HUES48 (cell line): ENCODE results near the gene SAMD10.

Experiments
- H3K27ac ChIP-seq: one replicate; pipeline ENCODE4 v1.7.0; 2013; ENCODE audit warnings: low read depth, low read length, inconsistent platforms
- H3K27me3 ChIP-seq: 2 replicates; pipeline ENCODE4 v1.6.1; 2013; ENCODE audit warnings: mild to moderate bottlenecking, low read length; ENCODE audit not compliant: control insufficient read depth, insufficient read depth
- H3K36me3 ChIP-seq: 2 replicates; pipeline ENCODE4 v1.6.1; 2013; ENCODE audit warnings: low read length; ENCODE audit not compliant: control insufficient read depth, insufficient read depth
- H3K4me1 ChIP-seq: 2 replicates; pipeline ENCODE4 v1.6.1; 2013; ENCODE audit warnings: mild to moderate bottlenecking, low read length; ENCODE audit not compliant: control insufficient read depth, insufficient read depth
- H3K4me3 ChIP-seq: 2 replicates; pipeline ENCODE4 v1.5.1; 2013; ENCODE audit warnings: mild to moderate bottlenecking, low read depth, low read length
- H3K9ac ChIP-seq: 2 replicates; pipeline ENCODE4 v1.6.1; 2013; ENCODE audit warnings: mild to moderate bottlenecking, low read depth, low read length, moderate library complexity
- H3K9me3 ChIP-seq: 2 replicates; pipeline ENCODE4 v1.6.1; 2013; ENCODE audit warnings: low read length; ENCODE audit not compliant: control insufficient read depth, insufficient read depth

SAMD10 gene

DNA sequence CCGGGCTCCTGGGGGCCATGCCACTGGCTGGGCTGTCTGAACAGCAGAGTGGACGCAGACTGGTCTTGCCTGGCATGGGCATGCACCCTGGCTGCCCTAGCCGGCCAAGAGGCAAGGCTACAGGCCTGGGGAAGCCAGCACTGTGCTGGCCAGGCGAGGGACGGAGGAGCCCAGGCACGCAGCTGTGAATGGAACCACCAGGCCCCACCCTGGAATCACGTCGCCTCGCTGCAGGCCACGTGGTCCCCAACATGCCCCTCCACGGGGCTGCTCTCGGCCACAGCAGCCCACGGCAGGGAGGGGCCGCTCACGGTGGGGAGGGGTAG, 27.3 kb downstream of the SAMD10 start:
- no peaks in the 10 kb centered on the region for H3K9me3 ChIP-seq
- peaks cover 11% of the 10 kb centered on the region; the same call in 1 of the 2 replicates for H3K36me3 ChIP-seq
- H3K4me1 ChIP-seq, result peaks cover 15% of the 10 kb centered on the region
- H3K27me3 ChIP-seq, result no peaks in the 10 kb centered on the region
- H3K9ac ChIP-seq, result no peak overlapping the region
- H3K4me3 ChIP-seq, result no peak overlapping the region
- no peak overlapping the region for H3K27ac ChIP-seq

DNA sequence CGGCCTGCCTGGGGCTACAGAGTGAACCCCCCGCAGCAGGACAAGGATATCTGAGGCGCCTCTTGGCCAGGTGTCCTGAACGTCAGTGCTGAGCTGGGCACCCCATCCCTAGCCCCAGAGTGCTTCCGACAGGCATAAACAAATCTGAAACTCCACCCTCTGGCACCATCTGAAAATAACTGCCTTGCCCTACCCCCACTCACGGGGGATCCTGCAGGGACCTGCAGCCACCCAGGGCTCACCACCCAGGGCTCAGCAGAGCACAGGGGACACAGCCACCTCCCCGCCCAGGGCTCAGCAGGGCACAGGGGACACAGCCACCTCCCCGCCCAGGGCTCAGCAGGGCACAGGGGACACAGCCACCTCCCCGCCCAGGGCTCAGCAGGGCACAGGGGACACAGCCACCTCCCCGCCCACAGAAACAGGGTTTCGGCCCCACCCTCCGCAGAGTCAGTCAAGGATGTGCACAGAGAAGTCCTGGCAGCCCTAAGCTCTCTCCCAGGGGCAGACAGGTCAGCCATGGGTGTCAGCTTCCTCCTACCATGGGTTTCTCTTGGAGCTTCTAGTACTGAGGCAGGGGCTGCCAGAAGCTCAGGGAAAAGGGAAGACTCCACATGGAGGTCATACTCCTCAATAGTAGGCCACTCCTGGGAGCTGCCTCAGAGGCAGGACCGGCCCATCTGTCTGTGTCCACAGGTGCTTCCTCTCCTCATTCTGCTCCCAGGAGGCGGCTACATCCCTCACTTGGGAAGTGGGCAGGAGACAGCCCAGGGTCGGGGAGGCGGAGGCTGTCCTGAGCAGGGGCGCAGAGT, 27.8 kb downstream of the SAMD10 start:
- H3K9me3 ChIP-seq, result no peaks in the 10 kb centered on the region
- H3K27ac ChIP-seq, result no peak overlapping the region
- H3K9ac ChIP-seq, result no peak overlapping the region
- H3K27me3 ChIP-seq, result no peaks in the 10 kb centered on the region
- peaks cover 11% of the 10 kb centered on the region; the same call in 1 of the 2 replicates for H3K36me3 ChIP-seq
- H3K4me3 ChIP-seq, result no peak overlapping the region
- peaks cover 15% of the 10 kb centered on the region for H3K4me1 ChIP-seq

DNA sequence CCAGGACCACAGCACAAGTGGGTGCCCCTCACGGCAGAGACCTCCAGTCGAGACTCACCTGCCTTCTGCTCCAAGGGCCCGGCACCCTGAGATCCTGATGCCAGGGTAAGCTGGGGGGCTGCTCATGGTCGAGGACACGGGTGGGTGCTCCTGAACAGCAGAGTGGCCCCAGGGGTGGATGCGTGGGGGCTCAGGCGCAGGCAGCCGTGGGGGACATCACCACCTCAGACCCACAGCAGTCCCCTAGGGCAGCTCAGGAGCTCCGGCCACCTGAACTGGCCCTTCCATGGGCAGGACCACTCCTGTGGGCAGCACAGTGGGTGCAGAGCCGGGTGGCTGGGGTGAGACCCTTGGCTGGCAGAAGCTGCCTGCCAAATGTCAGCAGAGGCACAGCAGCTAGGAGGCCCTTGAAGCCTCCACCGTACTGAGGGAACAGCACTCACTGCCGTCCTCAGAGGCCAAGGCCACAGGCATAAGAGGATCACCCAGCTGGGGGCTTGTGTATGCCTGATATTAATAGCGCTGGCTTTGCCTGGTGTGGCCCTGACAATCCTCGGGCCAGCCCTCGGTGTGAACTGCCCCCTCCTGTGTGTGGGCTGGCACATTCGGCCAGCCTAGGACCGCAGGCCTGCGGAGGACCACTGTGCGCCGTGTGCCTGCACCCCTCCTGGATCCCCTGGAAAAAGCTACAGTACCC, 28.6 kb downstream of the SAMD10 start:
- Histone ChIP-seq H3K9ac (no peak overlapping the region), H3K27me3 (no peaks in the 10 kb centered on the region), H3K4me3 (no peak overlapping the region), H3K4me1 (peaks cover 15% of the 10 kb centered on the region), H3K36me3 (peaks cover 15% of the 10 kb centered on the region; the same call in 1 of the 2 replicates), H3K9me3 (no peaks in the 10 kb centered on the region), H3K27ac (no peak overlapping the region)

DNA sequence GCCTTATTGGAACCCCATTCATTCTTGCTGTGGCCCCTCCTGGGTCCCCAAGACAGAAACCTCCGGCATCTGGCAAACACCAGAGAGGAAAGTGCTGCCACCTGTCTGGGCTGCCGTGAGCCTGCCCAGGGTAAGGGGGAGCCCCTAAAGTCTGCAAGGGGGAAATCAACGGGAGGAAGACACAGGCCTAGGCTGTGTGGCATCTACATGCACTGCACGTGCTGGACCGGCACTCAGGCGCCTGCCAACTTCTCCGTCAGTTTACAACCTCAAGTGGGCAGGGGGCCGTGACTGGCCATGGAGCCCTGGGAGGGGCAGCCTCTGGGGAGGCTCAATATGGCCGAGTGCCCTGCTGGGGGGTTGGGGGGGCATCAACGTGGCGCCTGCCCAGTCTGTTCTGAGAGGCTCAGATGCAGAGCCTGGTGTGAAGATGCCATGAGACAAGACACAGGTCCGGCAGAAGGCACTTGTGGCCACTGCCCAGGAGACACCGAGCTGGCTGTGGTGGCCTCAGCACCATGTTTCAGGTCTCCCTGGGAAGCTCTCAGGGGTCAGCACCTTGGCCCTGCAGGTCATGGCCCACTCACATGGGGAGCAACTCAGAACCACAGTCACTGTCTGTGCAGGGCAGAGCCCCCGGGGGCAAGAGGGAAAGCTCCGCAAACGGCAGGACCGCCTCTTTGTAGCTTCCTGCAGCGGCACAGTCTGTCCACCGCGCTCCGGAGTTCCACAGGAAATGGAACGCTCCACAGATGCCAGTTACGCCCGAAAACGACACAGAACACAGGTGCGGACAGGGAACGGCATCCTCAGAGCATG, 31.6 kb downstream of the SAMD10 start:
- Histone ChIP-seq H3K36me3 (peaks cover 38% of the 10 kb centered on the region), H3K4me1 (peaks cover 16% of the 10 kb centered on the region), H3K9ac (no peak overlapping the region), H3K27ac (no peak overlapping the region), H3K27me3 (no peaks in the 10 kb centered on the region), H3K9me3 (no peaks in the 10 kb centered on the region), H3K4me3 (no peak overlapping the region)

DNA sequence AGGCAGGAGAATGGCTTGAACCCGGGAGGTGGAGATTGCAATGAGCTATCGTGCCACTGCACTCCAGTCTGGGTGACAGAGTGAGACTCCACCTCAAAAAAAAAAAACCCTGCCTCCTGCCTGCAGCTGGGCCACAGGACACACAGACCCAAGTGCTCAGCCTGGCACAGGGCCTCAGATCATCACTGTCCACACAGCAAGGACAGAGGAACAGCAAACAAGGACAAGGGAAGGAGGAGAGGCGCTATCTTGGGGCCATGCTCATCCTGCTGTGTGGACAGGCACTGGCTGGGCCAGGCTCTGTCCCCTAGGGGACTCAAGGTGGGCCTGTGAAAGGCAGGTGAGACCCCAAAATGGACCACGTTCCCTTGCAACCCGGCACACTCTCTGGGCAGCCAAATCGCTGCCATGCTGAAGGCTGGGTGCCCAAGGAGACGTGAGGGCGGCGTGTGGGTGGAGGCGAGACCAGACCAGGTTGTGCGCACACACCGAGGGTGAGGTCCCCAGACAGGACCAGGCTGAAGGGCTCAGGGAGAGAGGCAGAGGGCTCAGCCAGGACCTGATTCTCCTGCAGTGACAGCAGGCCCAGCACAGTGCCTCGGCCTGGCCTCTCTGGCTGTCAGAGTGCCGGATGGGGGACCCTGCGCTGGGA, 32.3 kb downstream of the SAMD10 start:
- Histone ChIP-seq H3K27ac (no peak overlapping the region), H3K9ac (no peak overlapping the region), H3K4me3 (no peak overlapping the region), H3K9me3 (no peaks in the 10 kb centered on the region), H3K4me1 (peaks cover 22% of the 10 kb centered on the region), H3K36me3 (peaks cover 41% of the 10 kb centered on the region), H3K27me3 (no peaks in the 10 kb centered on the region)

DNA sequence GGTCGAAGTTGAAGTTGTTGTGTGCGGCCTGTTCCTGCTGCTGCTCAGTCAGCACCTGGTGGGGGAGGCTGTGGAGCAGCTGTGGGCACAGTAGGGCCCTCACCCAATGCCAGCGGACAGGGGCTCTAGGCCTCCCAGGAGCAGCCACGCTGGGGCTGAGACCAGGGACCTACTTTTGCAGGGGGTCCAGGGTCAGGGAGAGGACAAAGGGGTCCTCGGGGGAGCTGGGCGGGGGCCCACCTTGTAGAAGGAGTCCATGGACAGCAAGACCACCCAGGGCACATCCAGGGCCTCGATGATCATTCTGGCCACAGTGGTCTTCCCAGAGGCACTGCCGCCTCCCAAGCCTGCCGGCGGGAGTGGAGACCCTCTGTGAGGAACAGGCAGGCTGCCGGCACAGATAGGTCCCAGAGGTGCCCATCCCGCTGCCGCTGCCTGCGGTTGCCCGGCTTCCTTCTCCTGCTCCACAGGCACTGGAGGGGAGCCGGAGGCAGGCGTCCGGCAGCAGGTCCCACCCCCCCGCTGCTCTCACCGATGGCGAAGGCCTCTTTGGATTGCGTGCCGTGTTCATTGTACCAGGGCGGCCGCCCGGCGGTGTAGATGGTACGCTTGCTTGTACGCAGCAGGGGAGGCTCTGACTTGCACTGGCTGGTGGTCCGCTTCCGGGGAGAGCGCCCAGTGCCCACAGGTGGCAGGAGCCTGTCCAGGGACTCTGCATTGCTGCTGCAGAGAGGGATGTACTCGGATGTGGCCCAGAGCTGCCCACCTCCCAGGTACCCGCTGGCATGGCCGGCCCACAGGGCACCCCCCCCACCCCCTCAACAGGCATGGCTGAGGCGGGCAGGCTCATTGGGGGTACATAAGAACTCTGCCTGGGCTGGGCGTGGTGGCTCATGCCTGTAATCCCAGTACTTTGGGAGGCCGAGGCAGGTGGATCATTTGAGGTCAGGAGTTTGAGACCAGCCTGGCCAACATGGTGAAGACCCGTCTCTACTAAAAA, 33.2 kb downstream of the SAMD10 start:
- H3K27ac ChIP-seq, result no peak overlapping the region
- H3K4me1 ChIP-seq, result peaks cover 22% of the 10 kb centered on the region
- H3K9me3 ChIP-seq, result no peaks in the 10 kb centered on the region
- no peak overlapping the region for H3K4me3 ChIP-seq
- H3K27me3 ChIP-seq, result no peaks in the 10 kb centered on the region
- H3K36me3 ChIP-seq, result peaks cover 41% of the 10 kb centered on the region
- no peak overlapping the region for H3K9ac ChIP-seq

DNA sequence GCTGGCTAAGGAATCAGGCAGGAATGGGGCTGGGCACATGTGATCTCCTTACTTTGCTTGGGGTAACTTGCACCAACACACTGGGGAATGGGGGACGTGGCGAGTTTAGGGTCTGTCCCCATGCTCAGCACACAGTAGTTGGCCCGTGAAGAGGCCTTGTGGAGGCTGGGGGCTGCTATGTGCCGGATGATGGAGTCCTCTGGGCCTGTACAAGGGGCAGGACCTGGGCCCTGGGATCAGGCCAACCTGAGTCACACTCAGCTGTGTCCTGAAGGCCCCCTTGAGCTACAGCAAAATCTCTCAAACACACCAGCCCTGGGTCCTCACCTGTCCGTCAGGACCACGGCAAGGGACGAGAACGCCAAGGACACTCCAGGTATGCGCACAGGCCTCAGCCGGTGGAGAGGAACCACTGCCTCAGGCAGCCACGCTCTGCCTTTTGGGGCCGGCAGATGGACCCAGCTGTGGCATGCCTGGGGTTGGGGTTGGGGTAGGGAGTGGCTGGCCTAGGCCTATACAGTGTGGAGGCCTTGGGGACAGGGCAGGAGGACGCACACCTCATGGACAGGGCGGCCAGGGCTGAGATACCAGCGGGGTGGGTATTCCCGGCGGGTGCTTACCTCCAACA, 34.3 kb downstream of the SAMD10 start:
- Histone ChIP-seq H3K9ac (no peak overlapping the region), H3K4me1 (peaks cover 23% of the 10 kb centered on the region), H3K36me3 (peaks cover 44% of the 10 kb centered on the region), H3K27me3 (no peaks in the 10 kb centered on the region), H3K4me3 (no peak overlapping the region), H3K9me3 (no peaks in the 10 kb centered on the region), H3K27ac (no peak overlapping the region)

DNA sequence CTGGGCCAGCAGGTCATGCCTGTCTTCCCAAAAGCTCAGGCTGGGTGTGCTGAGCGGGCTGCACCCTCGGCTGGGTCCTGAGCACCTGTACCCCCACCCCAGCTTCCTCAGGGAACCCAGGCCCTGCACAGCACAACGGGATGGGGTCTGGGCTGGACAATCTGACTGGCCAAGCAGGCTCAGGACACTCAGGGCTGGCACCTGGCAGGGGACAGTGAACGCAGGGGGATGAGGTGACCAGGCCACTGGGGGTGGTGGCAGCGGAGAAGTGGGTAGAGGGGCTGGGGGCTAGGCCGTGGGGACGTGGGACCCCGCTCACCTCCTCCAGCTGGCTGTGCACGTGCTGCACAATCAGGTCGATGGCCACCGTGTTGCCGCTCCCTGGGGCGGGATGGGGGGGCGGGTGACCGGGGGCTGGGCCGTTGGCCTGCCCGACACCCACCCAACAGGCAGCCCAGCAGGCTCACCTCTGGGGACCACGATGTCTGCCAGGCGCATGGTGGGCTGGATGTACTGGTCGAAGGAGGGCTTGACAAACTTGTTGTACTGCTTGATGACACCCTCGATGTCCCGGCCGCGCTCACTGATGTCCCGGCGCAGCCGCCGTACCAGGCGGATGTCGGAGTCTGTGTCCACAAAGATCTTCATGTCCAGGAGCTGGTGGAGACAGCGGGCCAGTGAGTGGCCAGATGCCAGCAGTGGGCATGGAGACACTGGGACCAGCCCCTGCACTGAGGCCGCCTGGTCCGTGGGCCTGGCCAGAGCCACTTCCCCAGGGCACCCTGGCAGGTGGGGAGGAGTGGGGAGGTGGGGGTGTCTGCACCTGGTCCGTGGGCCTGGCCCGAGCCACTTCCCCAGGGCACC, 35.1 kb downstream of the SAMD10 start:
- H3K4me1 ChIP-seq, result peaks cover 16% of the 10 kb centered on the region
- peaks cover 47% of the 10 kb centered on the region for H3K36me3 ChIP-seq
- H3K27me3 ChIP-seq, result no peaks in the 10 kb centered on the region
- H3K9ac ChIP-seq, result no peak overlapping the region
- H3K9me3 ChIP-seq, result no peaks in the 10 kb centered on the region
- no peak overlapping the region for H3K27ac ChIP-seq
- H3K4me3 ChIP-seq, result no peak overlapping the region

DNA sequence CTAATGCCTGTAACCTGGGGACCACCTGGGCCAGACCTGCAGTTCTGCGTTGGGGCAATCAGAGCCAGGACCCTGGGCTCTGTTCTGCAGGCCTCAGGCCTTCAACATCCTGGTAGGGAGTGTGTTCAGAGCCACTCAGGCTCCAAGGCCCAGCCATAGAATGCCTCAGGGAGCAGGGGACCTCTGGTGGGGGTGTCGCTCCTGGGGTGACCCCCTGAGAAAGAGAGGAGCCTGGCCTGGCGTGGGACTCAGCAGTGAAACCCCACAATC, 35.7 kb downstream of the SAMD10 start:
- Histone ChIP-seq H3K27ac (no peak overlapping the region), H3K4me3 (no peak overlapping the region), H3K36me3 (peaks cover 47% of the 10 kb centered on the region), H3K27me3 (no peaks in the 10 kb centered on the region), H3K9ac (no peak overlapping the region), H3K9me3 (no peaks in the 10 kb centered on the region), H3K4me1 (peaks cover 11% of the 10 kb centered on the region)
